A673 (cell line): ENCODE measurements around the gene TRPC3. TPM values are rescaled to one million over a fixed set of nuclear protein-coding genes. Genes with fewer than 3 reads are reported as not detected.

Experiments
- BruUV-seq: library from RNA; stranded (reverse); fragments of 400-500 nt; replicated peaks from 2 replicates; lab custom pipeline; 2021; lab: Mats Ljungman, UMichigan
- CTCF ChIA-PET: fragments of 300-600 bp; sonication (Branson Sonifier 250); formaldehyde crosslinking; loops from one replicate; lab custom pipeline; 2022; ENCODE audit warnings: antibody characterized with exemption; lab: Charles Lee
- POLR2A ChIA-PET: fragments of 300-600 bp; sonication (Branson Sonifier 250); formaldehyde crosslinking; loops from one replicate; lab custom pipeline; 2022; ENCODE audit warnings: antibody characterized with exemption; ENCODE audit not compliant: low non-redundant PET; lab: Charles Lee
- DNase-seq: peaks from one replicate; pipeline ENCODE4 v3.0.0-alpha.2; 2015; ENCODE audit warnings: low spot score
- H3K27ac ChIP-seq: fragments of 200-600 bp; sonication (generic); 2 replicates; pipeline ENCODE4 v1.5.1; 2016; ENCODE audit warnings: mixed run types, low read depth, mild to moderate bottlenecking, mixed read lengths, antibody characterized with exemption, low read length; ENCODE audit not compliant: poor library complexity, severe bottlenecking
- H3K27me3 ChIP-seq: fragments of 200-600 bp; sonication (generic); replicated peaks from 2 replicates; pipeline ENCODE4 v1.6.1; 2017; ENCODE audit warnings: mixed run types, low read depth, mild to moderate bottlenecking, mixed read lengths, antibody characterized with exemption, low read length; ENCODE audit not compliant: insufficient read depth, poor library complexity
- H3K36me3 ChIP-seq: fragments of 200-600 bp; sonication (generic); 2 replicates; pipeline ENCODE4 v1.6.1; 2016; ENCODE audit warnings: mixed run types, mild to moderate bottlenecking, mixed read lengths, antibody characterized with exemption, low read length; ENCODE audit not compliant: insufficient read depth, poor library complexity, severe bottlenecking
- H3K4me1 ChIP-seq: fragments of 200-600 bp; sonication (generic); 2 replicates; pipeline ENCODE4 v1.6.1; 2017; ENCODE audit warnings: mixed run types, mild to moderate bottlenecking, mixed read lengths, antibody characterized with exemption, low read length; ENCODE audit not compliant: insufficient read depth, poor library complexity, severe bottlenecking
- H3K4me3 ChIP-seq: fragments of 200-600 bp; sonication (generic); 2 replicates; pipeline ENCODE4 v1.5.1; 2016; ENCODE audit warnings: low read depth, mixed run types, mild to moderate bottlenecking, mixed read lengths, low read length; ENCODE audit not compliant: poor library complexity, severe bottlenecking
- H3K9me3 ChIP-seq: fragments of 200-600 bp; sonication (generic); 2 replicates; pipeline ENCODE4 v1.6.1; 2016; ENCODE audit warnings: mixed run types, low read depth, mild to moderate bottlenecking, mixed read lengths, antibody characterized with exemption, low read length; ENCODE audit not compliant: poor library complexity, severe bottlenecking
- EZH2 ChIP-seq: fragments of 200-600 bp; sonication (generic); IDR thresholded peaks from 2 replicates; pipeline ENCODE4 v1.6.1; 2017; ENCODE audit warnings: borderline replicate concordance, low read depth, mild to moderate bottlenecking, mixed read lengths, antibody characterized with exemption, low read length; ENCODE audit not compliant: poor library complexity, severe bottlenecking
- intact Hi-C: fragments of 100-400 bp; cut with micrococcal nuclease; formaldehyde crosslinking; loops from one replicate; pipeline ENCODE4 v1.10.0; 2022; ENCODE audit not compliant: unreplicated experiment
- total RNA-seq: library from RNA; stranded (reverse); gene quantifications from 2 replicates; pipeline ENCODE4 v1.2.3, GENCODE V29; 2021
- TF ChIP-seq, protein P1 (sequence below): fragments of 300-800, 200-600 bp; sonication (generic); conservative IDR thresholded peaks from 2 replicates; pipeline ENCODE4 v1.5.1; 2017; ENCODE audit warnings: low read depth, mild to moderate bottlenecking, antibody characterized with exemption, low read length, moderate library complexity, mixed read lengths

TRPC3 gene
- total RNA-seq, 1 experiment from 2014 or later = 0.24 TPM

DNA sequence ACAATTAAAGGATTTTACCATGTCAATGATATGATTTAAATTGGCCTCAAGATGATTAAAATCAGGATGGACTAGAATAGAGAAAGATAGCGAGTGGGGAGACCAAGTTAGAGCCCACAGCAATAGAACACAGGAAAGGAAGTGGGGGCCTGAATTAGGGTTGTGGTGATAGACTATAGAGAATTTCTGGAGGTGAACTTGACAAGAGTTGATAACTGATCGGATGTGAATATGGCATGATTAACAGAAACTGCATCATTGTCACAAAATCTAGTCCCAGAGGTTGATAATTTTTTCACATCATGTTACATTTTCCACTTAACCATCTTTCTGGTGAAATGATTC is 26.3 kb upstream of the TRPC3 start:
- no peak overlapping the region for H3K4me3 ChIP-seq
- no peaks in the 10 kb centered on the region for H3K9me3 ChIP-seq
- no peak for DNase-seq
- H3K27ac ChIP-seq = no peak overlapping the region
- CTCF ChIA-PET = no interaction called here
- no peaks in the 10 kb centered on the region for H3K4me1 ChIP-seq
- BruUV-seq = no TSS peak
- intact Hi-C loops = no loop called here
- TF ChIP-seq, protein P1, sequence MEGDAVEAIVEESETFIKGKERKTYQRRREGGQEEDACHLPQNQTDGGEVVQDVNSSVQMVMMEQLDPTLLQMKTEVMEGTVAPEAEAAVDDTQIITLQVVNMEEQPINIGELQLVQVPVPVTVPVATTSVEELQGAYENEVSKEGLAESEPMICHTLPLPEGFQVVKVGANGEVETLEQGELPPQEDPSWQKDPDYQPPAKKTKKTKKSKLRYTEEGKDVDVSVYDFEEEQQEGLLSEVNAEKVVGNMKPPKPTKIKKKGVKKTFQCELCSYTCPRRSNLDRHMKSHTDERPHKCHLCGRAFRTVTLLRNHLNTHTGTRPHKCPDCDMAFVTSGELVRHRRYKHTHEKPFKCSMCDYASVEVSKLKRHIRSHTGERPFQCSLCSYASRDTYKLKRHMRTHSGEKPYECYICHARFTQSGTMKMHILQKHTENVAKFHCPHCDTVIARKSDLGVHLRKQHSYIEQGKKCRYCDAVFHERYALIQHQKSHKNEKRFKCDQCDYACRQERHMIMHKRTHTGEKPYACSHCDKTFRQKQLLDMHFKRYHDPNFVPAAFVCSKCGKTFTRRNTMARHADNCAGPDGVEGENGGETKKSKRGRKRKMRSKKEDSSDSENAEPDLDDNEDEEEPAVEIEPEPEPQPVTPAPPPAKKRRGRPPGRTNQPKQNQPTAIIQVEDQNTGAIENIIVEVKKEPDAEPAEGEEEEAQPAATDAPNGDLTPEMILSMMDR = no peak
- no peak for TF ChIP-seq EZH2
- H3K27me3 ChIP-seq = peaks cover 4% of the 10 kb centered on the region
- POLR2A ChIA-PET = no interaction called here
- no peaks in the 10 kb centered on the region for H3K36me3 ChIP-seq

DNA sequence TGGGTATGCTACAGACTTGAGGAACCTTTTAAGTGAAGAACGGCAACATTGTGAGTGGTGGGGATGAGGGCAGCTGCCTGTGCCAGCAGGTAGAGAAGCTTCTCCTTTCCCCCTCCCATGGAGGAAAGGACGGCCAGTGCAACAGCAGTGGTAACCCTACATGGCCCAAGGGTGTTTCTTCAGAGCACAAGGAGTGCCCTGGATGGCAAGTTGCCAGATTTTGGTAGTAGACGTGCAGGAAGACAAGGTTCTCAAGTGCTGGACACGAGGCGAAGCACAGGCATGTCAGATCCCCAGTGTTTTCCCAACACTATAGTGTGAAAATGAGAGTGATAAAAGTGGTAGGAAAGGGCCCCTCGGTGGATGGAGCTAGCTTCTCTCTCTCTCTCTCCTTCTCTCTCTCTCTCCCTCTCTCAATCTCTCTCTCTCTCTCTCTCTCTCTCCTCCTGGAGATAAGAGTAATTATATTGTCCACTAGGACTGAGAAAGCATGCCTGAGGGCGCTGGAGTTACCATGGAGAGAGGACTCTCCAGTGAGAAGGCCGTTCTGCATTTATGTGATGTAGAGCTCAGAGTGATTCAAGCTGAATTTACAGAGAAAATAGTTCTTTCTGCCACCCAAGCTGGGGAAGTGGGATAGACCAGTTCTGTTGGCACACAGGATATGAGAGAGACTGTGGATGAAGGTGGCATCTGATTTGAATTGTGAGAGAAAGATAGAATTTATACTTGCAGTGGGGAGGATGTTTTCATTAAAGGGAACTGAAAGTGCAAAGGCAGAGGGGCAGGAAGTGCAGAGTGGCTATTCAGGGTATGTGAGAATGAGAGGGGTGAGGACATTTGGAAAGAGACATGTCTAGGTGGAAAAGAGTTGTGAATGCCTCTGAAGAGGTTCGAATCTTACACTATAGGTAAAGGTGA is 25.7 kb upstream of the TRPC3 start:
- TF ChIP-seq, protein P1 = no peak
- TF ChIP-seq EZH2 = no peak
- Histone ChIP-seq H3K4me3 (no peak overlapping the region), H3K4me1 (no peaks in the 10 kb centered on the region), H3K36me3 (no peaks in the 10 kb centered on the region), H3K27me3 (peaks cover 4% of the 10 kb centered on the region), H3K27ac (no peak overlapping the region), H3K9me3 (no peaks in the 10 kb centered on the region)
- POLR2A ChIA-PET = interaction anchor here (0.6 kb wide), 1 partner anchor 383 kb away, joined by 3 read pairs; no protein-coding TSS in a partner anchor
- CTCF ChIA-PET = no interaction called here
- intact Hi-C loops = no loop called here
- no TSS peak for BruUV-seq
- DNase-seq = no peak

DNA sequence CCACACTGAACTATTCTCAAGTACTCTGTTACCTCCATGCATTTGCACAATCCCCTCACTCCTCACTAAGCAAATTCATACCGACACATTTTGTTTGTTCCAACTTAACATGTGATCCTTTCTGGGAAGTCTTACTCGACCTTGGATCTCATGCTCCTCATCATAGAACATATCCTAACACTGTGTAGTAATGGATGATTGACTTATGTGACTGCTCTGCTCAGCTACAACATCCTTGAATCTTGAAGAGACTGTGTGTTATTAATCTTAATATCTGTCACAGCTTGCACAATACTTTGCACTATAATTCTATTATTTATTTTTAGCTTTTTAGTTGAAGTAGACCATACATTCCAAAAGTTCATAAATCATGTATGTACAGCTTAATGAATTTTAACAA is 23.9 kb upstream of the TRPC3 start:
- no peak overlapping the region for H3K4me3 ChIP-seq
- TF ChIP-seq, protein P1 = no peak
- no peak for TF ChIP-seq EZH2
- peaks cover 4% of the 10 kb centered on the region for H3K27me3 ChIP-seq
- intact Hi-C loops = no loop called here
- H3K4me1 ChIP-seq = no peaks in the 10 kb centered on the region
- no peak overlapping the region for H3K27ac ChIP-seq
- ChIA-PET CTCF (no interaction called here), POLR2A (no interaction called here)
- H3K9me3 ChIP-seq = no peaks in the 10 kb centered on the region
- BruUV-seq = no TSS peak
- DNase-seq = no peak
- no peaks in the 10 kb centered on the region for H3K36me3 ChIP-seq
